Common myeloid progenitor, CD34-positive (primary cell): ENCODE results near the gene MAN2B1.

Experiments used
- CTCF ChIA-PET: fragments of 350-600 bp; sonication (Branson Sonifier 250); formaldehyde crosslinking; loops from one replicate; lab custom pipeline; 2021; ENCODE audit warnings: antibody characterized with exemption; lab: Charles Lee
- POLR2A ChIA-PET: fragments of 350-600 bp; sonication (Branson Sonifier 250); formaldehyde crosslinking; loops from one replicate; lab custom pipeline; 2021; ENCODE audit warnings: antibody characterized with exemption; lab: Charles Lee
- DNase-seq, 3 donors: peaks; one replicate each; pipeline versions ENCODE4 v3.0.0 to v3.0.0-alpha.2; 2013
- H3K27ac ChIP-seq, 2 experiments: 1 replicate in 1 of 2; 2 replicates in 1 of 2; pipeline ENCODE4 v1.7.0; 2013; ENCODE audit warnings: inconsistent platforms in 2 of 2, low read length in 2 of 2, mild to moderate bottlenecking in 2 of 2, low read depth in 1 of 2, moderate library complexity in 1 of 2; ENCODE audit not compliant: severe bottlenecking in 2 of 2, insufficient read depth in 1 of 2, poor library complexity in 1 of 2
- H3K27me3 ChIP-seq, 5 experiments: replicated peaks in 2 of 5; 1 replicate in 3 of 5; 2 replicates in 2 of 5; pipeline versions ENCODE4 v1.6.1 to v1.7.0; 2013; ENCODE audit warnings: low read length in 4 of 5, mild to moderate bottlenecking in 2 of 5, moderate library complexity in 2 of 5, inconsistent platforms in 1 of 5; ENCODE audit not compliant: insufficient read depth in 5 of 5, control insufficient read depth in 4 of 5
- H3K36me3 ChIP-seq, 4 experiments: 1 replicate in 2 of 4; 2 replicates in 2 of 4; pipeline versions ENCODE4 v1.6.1 to v1.7.0; 2013; ENCODE audit warnings: low read length in 3 of 4, control low read depth in 1 of 4, mild to moderate bottlenecking in 1 of 4; ENCODE audit not compliant: control insufficient read depth in 4 of 4, insufficient read depth in 4 of 4
- H3K4me1 ChIP-seq, 4 experiments: 1 replicate in 3 of 4; 2 replicates in 1 of 4; pipeline versions ENCODE4 v1.6.1 to v1.7.1; 2013; ENCODE audit warnings: low read length in 3 of 4, mild to moderate bottlenecking in 3 of 4, control low read depth in 1 of 4, inconsistent platforms in 1 of 4, moderate library complexity in 1 of 4; ENCODE audit not compliant: control insufficient read depth in 4 of 4, insufficient read depth in 4 of 4; ENCODE audit errors: control extremely low read depth in 1 of 4
- H3K4me3 ChIP-seq, 7 experiments: 1 replicate in 4 of 7; 2 replicates in 3 of 7; pipeline versions ENCODE4 v1.5.1 to v1.7.0; 2013; ENCODE audit warnings: mild to moderate bottlenecking in 7 of 7, low read length in 6 of 7, moderate library complexity in 6 of 7, inconsistent platforms in 2 of 7, low read depth in 2 of 7, control low read depth in 1 of 7; ENCODE audit not compliant: insufficient read depth in 4 of 7, control insufficient read depth in 1 of 7; ENCODE audit errors: extremely low read depth in 1 of 7
- H3K9me3 ChIP-seq, 5 experiments: 1 replicate in 4 of 5; 2 replicates in 1 of 5; pipeline versions ENCODE4 v1.6.1 to v1.7.1; 2013; ENCODE audit warnings: low read length in 4 of 5, mild to moderate bottlenecking in 2 of 5, inconsistent platforms in 1 of 5, low read depth in 1 of 5, moderate library complexity in 1 of 5; ENCODE audit not compliant: control insufficient read depth in 4 of 5, insufficient read depth in 2 of 5; ENCODE audit errors: control extremely low read depth in 1 of 5
- WGBS: methylation state at CpG from one replicate; pipeline ENCODE4 v1.1.5; 2013; ENCODE audit not compliant: insufficient coverage; 5-methylcytosine and 5-hydroxymethylcytosine counted together

The MAN2B1 gene

GRCh38 chr19:12638611-12639182, 27.8 kb downstream of the MAN2B1 start:
- Histone ChIP-seq H3K4me3 (no peak overlapping the region), H3K4me1 (peaks cover 0 to 11% (median 8%) of the 10 kb centered on the region in 4 experiments), H3K27ac (no peak overlapping the region), H3K9me3 (no peaks in the 10 kb centered on the region), H3K27me3 (no peaks in the 10 kb centered on the region), H3K36me3 (peaks cover 0 to 1% (median 0%) of the 10 kb centered on the region in 4 experiments)
- CTCF ChIA-PET: interaction anchor here (1.3 to 2.7 kb wide), 3 partner anchors 8 to 33 kb away, joined by 4 to 13 read pairs (median 5); no protein-coding TSS in a partner anchor
- WGBS: 99% methylated on average over 18 of the region's 22 CpGs
- no peak for DNase-seq
- POLR2A ChIA-PET: no interaction called here

- 95% methylated on average over 10 of the region's 13 CpGs for WGBS
- no peak for DNase-seq
- Histone ChIP-seq H3K9me3 (no peaks in the 10 kb centered on the region), H3K4me1 (peaks cover 0 to 11% (median 8%) of the 10 kb centered on the region in 4 experiments), H3K27ac (no peak overlapping the region), H3K4me3 (no peak overlapping the region), H3K27me3 (no peaks in the 10 kb centered on the region), H3K36me3 (peaks cover 0 to 6% (median 0%) of the 10 kb centered on the region in 4 experiments)
- POLR2A ChIA-PET: no interaction called here
- CTCF ChIA-PET: interaction anchor here (0.9 to 1.0 kb wide), 2 partner anchors 10 to 35 kb away, joined by 3 read pairs; no protein-coding TSS in a partner anchor
These were observed 29.9 kb downstream of the MAN2B1 start for GRCh38 chr19:12636631-12637030.

- DNase-seq: no peak
- no peaks in the 10 kb centered on the region for H3K4me1 ChIP-seq
- 100% methylated on average over 5 of the region's 7 CpGs for WGBS
- H3K27ac ChIP-seq: no peak overlapping the region
- H3K36me3 ChIP-seq: peaks cover 26 to 59% (median 39%) of the 10 kb centered on the region in 4 experiments
- no peak overlapping the region for H3K4me3 ChIP-seq
- H3K27me3 ChIP-seq: no peaks in the 10 kb centered on the region
- H3K9me3 ChIP-seq: peaks cover 6 to 37% (median 20%) of the 10 kb centered on the region in 5 experiments
- CTCF ChIA-PET: no interaction called here
- POLR2A ChIA-PET: interaction anchor here (0.6 kb wide), 1 partner anchor 1210 kb away, joined by 3 read pairs; no protein-coding TSS in a partner anchor
These were observed 37.3 kb downstream of the MAN2B1 start for GRCh38 chr19:12629215-12629614.

- Histone ChIP-seq H3K27me3 (no peaks in the 10 kb centered on the region), H3K4me3 (peak overlapping the region in 1 of 7 experiments; percentile 19), H3K4me1 (no peaks in the 10 kb centered on the region), H3K36me3 (peaks cover 30 to 63% (median 42%) of the 10 kb centered on the region in 4 experiments), H3K27ac (no peak overlapping the region), H3K9me3 (peaks cover 6 to 37% (median 20%) of the 10 kb centered on the region in 5 experiments)
- ChIA-PET POLR2A (no interaction called here), CTCF (interaction anchor here (0.9 to 1.5 kb wide), 3 partner anchors 11 to 36 kb away, joined by 3 to 7 read pairs (median 3); no protein-coding TSS in a partner anchor)
- peak in 2 of 3 donors; percentile 21 to 58 for DNase-seq
- over 99% methylated on average over 11 of the region's 17 CpGs for WGBS
These were observed 38.2 kb downstream of the MAN2B1 start for GRCh38 chr19:12628040-12629022.

- Histone ChIP-seq H3K27me3 (no peaks in the 10 kb centered on the region), H3K4me1 (no peaks in the 10 kb centered on the region), H3K27ac (no peak overlapping the region), H3K4me3 (no peak overlapping the region), H3K36me3 (peaks cover 30 to 63% (median 42%) of the 10 kb centered on the region in 4 experiments), H3K9me3 (peaks cover 6 to 37% (median 20%) of the 10 kb centered on the region in 5 experiments)
- WGBS: 82% methylated on average over 6 of the region's 8 CpGs
- no peak for DNase-seq
- ChIA-PET POLR2A (no interaction called here), CTCF (interaction anchor here (1.0 to 1.5 kb wide), 3 partner anchors 9 to 49 kb away, joined by 3 to 7 read pairs (median 3); no protein-coding TSS in a partner anchor)
These were observed 39.6 kb downstream of the MAN2B1 start for GRCh38 chr19:12626958-12627357.

- WGBS: 100% methylated on average over 2 of the region's 4 CpGs
- Histone ChIP-seq H3K27ac (no peak overlapping the region), H3K4me1 (no peaks in the 10 kb centered on the region), H3K27me3 (no peaks in the 10 kb centered on the region), H3K9me3 (peaks cover 4 to 19% (median 16%) of the 10 kb centered on the region in 5 experiments), H3K36me3 (peaks cover 21 to 43% (median 34%) of the 10 kb centered on the region in 4 experiments), H3K4me3 (no peak overlapping the region)
- POLR2A ChIA-PET: no interaction called here
- no peak for DNase-seq
- CTCF ChIA-PET: interaction anchor here (1.2 kb wide), 1 partner anchor 60 kb away, joined by 3 read pairs; no protein-coding TSS in a partner anchor
These were observed 43.0 kb downstream of the MAN2B1 start for GRCh38 chr19:12623361-12624031.
